Measurements from ENCODE around the gene ZDHHC3. TPM values are rescaled to one million over a fixed set of nuclear protein-coding genes. Genes with fewer than 3 reads are reported as not detected.

The ZDHHC3 gene
- total RNA-seq, 1 experiment from 2014 or later = 49.5 TPM

GRCh38 chr3:44970926-44971490 is 5.0 kb downstream of the ZDHHC3 start:
- no peak overlapping the region for H3K4me3 ChIP-seq (ENCODE audit: low read depth in 2 of 2, low read length in 2 of 2)
- DNase-seq (ENCODE audit: low read depth, low spot score) (no peak), ATAC-seq (no peak)
- H3K36me3 ChIP-seq (ENCODE audit: control insufficient read depth, insufficient read depth, low read length) = peaks cover 4% of the 10 kb centered on the region; the same call in 1 of the 2 replicates
- ChIA-PET CTCF (no interaction called here), POLR2A (no interaction called here)
- intact Hi-C loops (cut with micrococcal nuclease; ENCODE audit: unreplicated experiment) (no loop called here), in situ Hi-C loops (cut with HindIII; ENCODE audit: low pct_unique_long_range_greater_than_20kb, low sequenced_read_pairs) (no loop called here)
- TF ChIP-seq, protein P1, sequence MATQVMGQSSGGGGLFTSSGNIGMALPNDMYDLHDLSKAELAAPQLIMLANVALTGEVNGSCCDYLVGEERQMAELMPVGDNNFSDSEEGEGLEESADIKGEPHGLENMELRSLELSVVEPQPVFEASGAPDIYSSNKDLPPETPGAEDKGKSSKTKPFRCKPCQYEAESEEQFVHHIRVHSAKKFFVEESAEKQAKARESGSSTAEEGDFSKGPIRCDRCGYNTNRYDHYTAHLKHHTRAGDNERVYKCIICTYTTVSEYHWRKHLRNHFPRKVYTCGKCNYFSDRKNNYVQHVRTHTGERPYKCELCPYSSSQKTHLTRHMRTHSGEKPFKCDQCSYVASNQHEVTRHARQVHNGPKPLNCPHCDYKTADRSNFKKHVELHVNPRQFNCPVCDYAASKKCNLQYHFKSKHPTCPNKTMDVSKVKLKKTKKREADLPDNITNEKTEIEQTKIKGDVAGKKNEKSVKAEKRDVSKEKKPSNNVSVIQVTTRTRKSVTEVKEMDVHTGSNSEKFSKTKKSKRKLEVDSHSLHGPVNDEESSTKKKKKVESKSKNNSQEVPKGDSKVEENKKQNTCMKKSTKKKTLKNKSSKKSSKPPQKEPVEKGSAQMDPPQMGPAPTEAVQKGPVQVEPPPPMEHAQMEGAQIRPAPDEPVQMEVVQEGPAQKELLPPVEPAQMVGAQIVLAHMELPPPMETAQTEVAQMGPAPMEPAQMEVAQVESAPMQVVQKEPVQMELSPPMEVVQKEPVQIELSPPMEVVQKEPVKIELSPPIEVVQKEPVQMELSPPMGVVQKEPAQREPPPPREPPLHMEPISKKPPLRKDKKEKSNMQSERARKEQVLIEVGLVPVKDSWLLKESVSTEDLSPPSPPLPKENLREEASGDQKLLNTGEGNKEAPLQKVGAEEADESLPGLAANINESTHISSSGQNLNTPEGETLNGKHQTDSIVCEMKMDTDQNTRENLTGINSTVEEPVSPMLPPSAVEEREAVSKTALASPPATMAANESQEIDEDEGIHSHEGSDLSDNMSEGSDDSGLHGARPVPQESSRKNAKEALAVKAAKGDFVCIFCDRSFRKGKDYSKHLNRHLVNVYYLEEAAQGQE (IDR thresholded peaks at IDR 0.05; ENCODE audit: insufficient read depth in 1 of 2, low read depth in 2 of 2, low read length in 1 of 2) = no peak
- no peak for TF ChIP-seq POLR2AphosphoS5 (IDR thresholded peaks at IDR 0.05; ENCODE audit: low read depth, low read length)
- no peak for TF ChIP-seq SIN3A (IDR thresholded peaks at IDR 0.05; ENCODE audit: borderline replicate concordance, insufficient read depth, low read depth, low read length)
- TF ChIP-seq, protein P2, sequence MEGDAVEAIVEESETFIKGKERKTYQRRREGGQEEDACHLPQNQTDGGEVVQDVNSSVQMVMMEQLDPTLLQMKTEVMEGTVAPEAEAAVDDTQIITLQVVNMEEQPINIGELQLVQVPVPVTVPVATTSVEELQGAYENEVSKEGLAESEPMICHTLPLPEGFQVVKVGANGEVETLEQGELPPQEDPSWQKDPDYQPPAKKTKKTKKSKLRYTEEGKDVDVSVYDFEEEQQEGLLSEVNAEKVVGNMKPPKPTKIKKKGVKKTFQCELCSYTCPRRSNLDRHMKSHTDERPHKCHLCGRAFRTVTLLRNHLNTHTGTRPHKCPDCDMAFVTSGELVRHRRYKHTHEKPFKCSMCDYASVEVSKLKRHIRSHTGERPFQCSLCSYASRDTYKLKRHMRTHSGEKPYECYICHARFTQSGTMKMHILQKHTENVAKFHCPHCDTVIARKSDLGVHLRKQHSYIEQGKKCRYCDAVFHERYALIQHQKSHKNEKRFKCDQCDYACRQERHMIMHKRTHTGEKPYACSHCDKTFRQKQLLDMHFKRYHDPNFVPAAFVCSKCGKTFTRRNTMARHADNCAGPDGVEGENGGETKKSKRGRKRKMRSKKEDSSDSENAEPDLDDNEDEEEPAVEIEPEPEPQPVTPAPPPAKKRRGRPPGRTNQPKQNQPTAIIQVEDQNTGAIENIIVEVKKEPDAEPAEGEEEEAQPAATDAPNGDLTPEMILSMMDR (IDR thresholded peaks at IDR 0.05) = no peak
- no peak for TF ChIP-seq TCF7L2 (IDR thresholded peaks at IDR 0.05; ENCODE audit: low read depth, low read length)
- no peak overlapping the region for H3K27ac ChIP-seq (ENCODE audit: low read length)
- H3K4me1 ChIP-seq (ENCODE audit: control insufficient read depth, insufficient read depth, low read length) = no peaks in the 10 kb centered on the region
- no TSS peak for BruUV-seq (replicated peaks)
- no peaks in the 10 kb centered on the region for H3K9me3 ChIP-seq (ENCODE audit: control insufficient read depth, insufficient read depth, low read depth, low read length)
- no peaks in the 10 kb centered on the region for H3K27me3 ChIP-seq (ENCODE audit: control insufficient read depth, insufficient read depth, low read length)

DNA sequence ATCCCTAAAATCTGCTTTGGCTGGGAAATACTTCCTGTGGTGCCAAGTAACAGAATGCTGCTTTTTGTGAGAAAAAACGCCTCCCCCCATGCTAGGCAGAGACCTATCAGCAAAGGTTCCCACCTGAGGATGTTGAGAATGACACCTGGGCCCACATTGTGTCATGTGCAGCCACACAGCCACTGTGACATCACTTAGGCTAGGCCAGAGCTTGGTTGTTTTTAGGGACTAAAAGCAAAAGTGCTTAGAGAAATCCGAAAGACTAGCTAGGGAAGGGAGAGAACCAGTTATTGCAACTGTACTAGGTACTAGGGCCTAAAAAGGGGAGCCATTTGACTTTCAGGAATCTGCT is 6.2 kb downstream of the ZDHHC3 start:
- no peaks in the 10 kb centered on the region for H3K4me1 ChIP-seq (ENCODE audit: control insufficient read depth, insufficient read depth, low read length)
- no peak overlapping the region for H3K4me3 ChIP-seq (ENCODE audit: low read depth in 2 of 2, low read length in 2 of 2)
- TF ChIP-seq, protein P1 (IDR thresholded peaks at IDR 0.05; ENCODE audit: insufficient read depth in 1 of 2, low read depth in 2 of 2, low read length in 1 of 2) = no peak
- TF ChIP-seq, protein P2 (IDR thresholded peaks at IDR 0.05) = no peak
- TF ChIP-seq TCF7L2 (IDR thresholded peaks at IDR 0.05; ENCODE audit: low read depth, low read length) = no peak
- no peak for TF ChIP-seq POLR2AphosphoS5 (IDR thresholded peaks at IDR 0.05; ENCODE audit: low read depth, low read length)
- TF ChIP-seq SIN3A (IDR thresholded peaks at IDR 0.05; ENCODE audit: borderline replicate concordance, insufficient read depth, low read depth, low read length) = no peak
- intact Hi-C loops (cut with micrococcal nuclease; ENCODE audit: unreplicated experiment) = no loop called here
- ChIA-PET CTCF (no interaction called here), POLR2A (no interaction called here)
- ATAC-seq (no peak), DNase-seq (ENCODE audit: low read depth, low spot score) (no peak)
- H3K27ac ChIP-seq (ENCODE audit: low read length) = no peak overlapping the region
- H3K27me3 ChIP-seq (ENCODE audit: control insufficient read depth, insufficient read depth, low read length) = no peaks in the 10 kb centered on the region
- no TSS peak for BruUV-seq (replicated peaks)
- in situ Hi-C loops (cut with HindIII; ENCODE audit: low pct_unique_long_range_greater_than_20kb, low sequenced_read_pairs) = no loop called here
- H3K9me3 ChIP-seq (ENCODE audit: control insufficient read depth, insufficient read depth, low read depth, low read length) = no peaks in the 10 kb centered on the region
- no peaks in the 10 kb centered on the region for H3K36me3 ChIP-seq (ENCODE audit: control insufficient read depth, insufficient read depth, low read length)
